DND-41 (cell line): ENCODE measurements around the gene RNF213.
"Not testable (repeated sequence)": the region's sequence is repeated elsewhere in the genome, so short reads cannot be mapped to it uniquely, and the experiment has no call there.

ENCODE experiments used
- ATAC-seq: fragments of 200-7000 bp; cut with Tn5 transposase; 3 replicates; pipeline ENCODE4 v1.9.1; 2021; ENCODE audit warnings: low read depth; ENCODE audit not compliant: insufficient read depth
- DNase-seq: peaks from one replicate; pipeline ENCODE4 v3.0.0-alpha.2; 2020
- H2AFZ ChIP-seq: 2 replicates; pipeline ENCODE4 v1.6.0; 2012; ENCODE audit warnings: low read depth, low read length
- H3K27ac ChIP-seq: 2 replicates; pipeline ENCODE4 v1.5.1; 2012; ENCODE audit warnings: low read length, inconsistent platforms
- H3K27me3 ChIP-seq: fragments of 200-600 bp; sonication (generic); 2 replicates; pipeline ENCODE4 v1.6.0; 2012; ENCODE audit warnings: low read length, mild to moderate bottlenecking, inconsistent platforms; ENCODE audit not compliant: insufficient read depth, poor library complexity
- H3K36me3 ChIP-seq: 2 replicates; pipeline ENCODE4 v1.5.1; 2012; ENCODE audit warnings: low read length, inconsistent platforms; ENCODE audit not compliant: insufficient read depth
- H3K4me1 ChIP-seq: 2 replicates; pipeline ENCODE4 v1.5.1; 2012; ENCODE audit warnings: mild to moderate bottlenecking, low read length; ENCODE audit not compliant: insufficient read depth
- H3K4me2 ChIP-seq: 2 replicates; pipeline ENCODE4 v1.6.0; 2012; ENCODE audit warnings: mild to moderate bottlenecking, moderate library complexity, low read length, inconsistent platforms; ENCODE audit not compliant: insufficient read depth
- H3K4me3 ChIP-seq, 2 experiments: fragments of 200-600 bp in 1 of 2; shearing (Covaris generic) in 1 of 2; 2 replicates each; pipeline ENCODE4 v1.5.1; 2012 to 2016; ENCODE audit warnings: inconsistent platforms in 2 of 2, low read length in 2 of 2, mild to moderate bottlenecking in 2 of 2, low read depth in 1 of 2, moderate library complexity in 1 of 2
- H3K79me2 ChIP-seq: 2 replicates; pipeline ENCODE4 v1.6.0; 2012; ENCODE audit warnings: low read length, inconsistent platforms; ENCODE audit not compliant: insufficient read depth
- H3K9ac ChIP-seq: 2 replicates; pipeline ENCODE4 v1.6.0; 2012; ENCODE audit warnings: low read depth, mild to moderate bottlenecking, inconsistent platforms, low read length, moderate library complexity
- H3K9me3 ChIP-seq: 2 replicates; pipeline ENCODE4 v1.5.1; 2012; ENCODE audit warnings: low read length, moderate library complexity, mild to moderate bottlenecking, inconsistent platforms; ENCODE audit not compliant: insufficient read depth, severe bottlenecking
- H4K20me1 ChIP-seq: 2 replicates; pipeline ENCODE4 v1.6.0; 2012; ENCODE audit warnings: low read length; ENCODE audit not compliant: insufficient read depth
- EZH2 ChIP-seq: IDR thresholded peaks from 3 replicates; pipeline ENCODE4 v1.6.1; 2012; ENCODE audit warnings: borderline replicate concordance, low read depth, mild to moderate bottlenecking, moderate library complexity, low read length, inconsistent platforms; ENCODE audit not compliant: severe bottlenecking
- TF ChIP-seq, protein P1 (sequence below): IDR thresholded peaks from 2 replicates; pipeline ENCODE4 v1.5.1; 2012; ENCODE audit warnings: borderline replicate concordance, low read length, moderate library complexity, mild to moderate bottlenecking; ENCODE audit not compliant: poor library complexity, severe bottlenecking; ENCODE audit errors: extremely low read depth

The RNF213 gene

DNA sequence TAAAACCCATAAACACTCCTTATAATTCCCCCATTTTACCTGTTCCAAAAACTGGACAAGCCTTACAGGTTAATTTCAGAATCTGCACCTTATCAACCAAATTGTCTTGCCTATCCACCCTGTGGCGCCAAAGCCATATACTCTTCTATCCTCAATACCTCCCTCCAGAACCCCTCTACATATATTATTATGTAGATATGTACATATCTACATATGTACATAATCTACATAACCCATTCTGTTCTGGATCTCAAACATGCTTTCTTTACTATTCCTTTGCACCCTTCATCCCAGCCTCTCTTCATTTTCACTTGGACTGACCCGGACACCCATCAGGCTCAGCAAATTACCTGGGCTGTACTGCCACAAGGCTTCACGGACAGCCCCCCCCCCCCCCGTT lies 142.3 kb downstream of the RNF213 start:
- Histone ChIP-seq H3K4me2 (no peak overlapping the region), H3K4me1 (0 out of 2 replicates have a peak, but pooled peaks cover 2% of the 10 kb centered on the region), H3K9me3 (no peaks in the 10 kb centered on the region), H2AFZ (no peak overlapping the region), H3K4me3 (no peak overlapping the region), H4K20me1 (no peaks in the 10 kb centered on the region), H3K79me2 (no peaks in the 10 kb centered on the region), H3K9ac (no peak overlapping the region), H3K27ac (no peak overlapping the region), H3K27me3 (peaks cover 5% of the 10 kb centered on the region), H3K36me3 (no peaks in the 10 kb centered on the region)
- ATAC-seq (no peak), DNase-seq (no peak)
- no peak for TF ChIP-seq EZH2

DNA sequence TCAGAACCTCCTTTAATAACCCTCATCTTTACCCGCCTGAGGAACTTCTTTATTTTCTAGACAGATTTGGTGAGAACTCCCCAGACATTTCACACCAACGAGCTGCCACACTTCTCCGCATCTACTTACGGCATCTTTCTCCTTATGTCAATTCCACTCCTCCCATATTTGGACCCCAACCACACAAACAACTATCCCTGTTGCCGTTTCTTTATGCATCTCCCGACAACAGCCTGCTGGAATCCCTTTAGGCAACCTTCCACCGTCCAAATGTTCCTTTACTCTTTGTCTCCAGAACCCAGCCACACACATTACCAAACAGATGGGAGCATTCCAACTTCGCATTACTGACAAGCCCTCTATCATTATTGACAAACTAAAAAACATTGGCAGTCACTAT lies 145.5 kb downstream of the RNF213 start:
- no peak overlapping the region for H3K4me2 ChIP-seq
- H3K4me3 ChIP-seq, result no peak overlapping the region
- H3K9ac ChIP-seq, result no peak overlapping the region
- H2AFZ ChIP-seq, result no peak overlapping the region
- H3K9me3 ChIP-seq, result no peaks in the 10 kb centered on the region
- H3K27ac ChIP-seq, result no peak overlapping the region
- TF ChIP-seq, protein P1, sequence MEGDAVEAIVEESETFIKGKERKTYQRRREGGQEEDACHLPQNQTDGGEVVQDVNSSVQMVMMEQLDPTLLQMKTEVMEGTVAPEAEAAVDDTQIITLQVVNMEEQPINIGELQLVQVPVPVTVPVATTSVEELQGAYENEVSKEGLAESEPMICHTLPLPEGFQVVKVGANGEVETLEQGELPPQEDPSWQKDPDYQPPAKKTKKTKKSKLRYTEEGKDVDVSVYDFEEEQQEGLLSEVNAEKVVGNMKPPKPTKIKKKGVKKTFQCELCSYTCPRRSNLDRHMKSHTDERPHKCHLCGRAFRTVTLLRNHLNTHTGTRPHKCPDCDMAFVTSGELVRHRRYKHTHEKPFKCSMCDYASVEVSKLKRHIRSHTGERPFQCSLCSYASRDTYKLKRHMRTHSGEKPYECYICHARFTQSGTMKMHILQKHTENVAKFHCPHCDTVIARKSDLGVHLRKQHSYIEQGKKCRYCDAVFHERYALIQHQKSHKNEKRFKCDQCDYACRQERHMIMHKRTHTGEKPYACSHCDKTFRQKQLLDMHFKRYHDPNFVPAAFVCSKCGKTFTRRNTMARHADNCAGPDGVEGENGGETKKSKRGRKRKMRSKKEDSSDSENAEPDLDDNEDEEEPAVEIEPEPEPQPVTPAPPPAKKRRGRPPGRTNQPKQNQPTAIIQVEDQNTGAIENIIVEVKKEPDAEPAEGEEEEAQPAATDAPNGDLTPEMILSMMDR, result no peak
- no peak for TF ChIP-seq EZH2
- H3K79me2 ChIP-seq, result no peaks in the 10 kb centered on the region
- peaks cover 8% of the 10 kb centered on the region for H3K27me3 ChIP-seq
- H3K36me3 ChIP-seq, result no peaks in the 10 kb centered on the region
- H4K20me1 ChIP-seq, result no peaks in the 10 kb centered on the region
- DNase-seq (no peak), ATAC-seq (no peak)
- H3K4me1 ChIP-seq, result no peaks in the 10 kb centered on the region

DNA sequence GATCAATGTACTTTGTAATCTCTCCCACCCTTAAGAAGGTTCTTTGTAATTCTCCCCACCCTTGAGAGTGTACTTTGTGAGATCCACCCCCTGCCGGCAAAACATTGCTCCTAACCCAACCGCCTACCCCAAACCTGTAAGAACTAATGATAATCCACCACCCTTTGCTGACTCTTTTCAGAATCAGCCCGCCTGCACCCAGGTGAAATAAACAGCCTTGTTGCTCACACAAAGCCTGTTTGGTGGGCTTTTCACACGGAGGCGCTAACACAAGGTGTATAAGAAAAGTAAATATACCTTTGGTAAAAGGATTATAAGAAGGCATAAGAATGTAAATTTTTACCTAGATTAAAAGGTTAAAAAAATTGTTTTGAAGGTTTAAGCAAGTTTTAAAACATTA lies 147.3 kb downstream of the RNF213 start:
- H3K79me2 ChIP-seq, H3K36me3 ChIP-seq, H3K9me3 ChIP-seq, DNase-seq, ATAC-seq, H4K20me1 ChIP-seq, H3K4me3 ChIP-seq, H2AFZ ChIP-seq, H3K4me1 ChIP-seq, H3K27ac ChIP-seq, H3K4me2 ChIP-seq, H3K9ac ChIP-seq, H3K27me3 ChIP-seq: not testable (repeated sequence)

DNA sequence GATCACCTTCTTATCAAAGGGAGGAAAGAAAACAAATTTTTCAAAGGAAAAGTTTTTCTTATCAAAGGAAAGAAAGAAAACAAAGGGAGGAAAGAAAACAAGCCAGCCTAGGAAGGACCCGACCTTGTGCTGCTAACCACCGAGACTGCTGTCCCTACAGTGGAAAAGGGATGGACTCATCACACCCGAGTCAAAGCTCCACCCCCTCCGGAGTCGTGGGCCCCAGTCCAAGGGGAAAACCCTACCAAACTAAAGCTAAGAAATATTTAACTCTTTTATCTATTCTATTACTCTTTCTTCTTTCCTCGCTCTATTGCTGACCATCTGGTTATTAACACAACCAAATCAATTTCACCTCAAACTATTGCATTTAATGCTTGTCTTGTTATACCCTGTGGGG lies 148.2 kb downstream of the RNF213 start:
- TF ChIP-seq, protein P1, result no peak
- TF ChIP-seq EZH2, result no peak
- Histone ChIP-seq H3K9me3 (no peaks in the 10 kb centered on the region), H3K79me2 (no peaks in the 10 kb centered on the region), H3K4me1 (peaks cover under 1% of the 10 kb centered on the region; the same call in 1 of the 2 replicates), H3K9ac (no peak overlapping the region), H3K4me2 (no peak overlapping the region), H3K36me3 (no peaks in the 10 kb centered on the region), H2AFZ (no peak overlapping the region), H3K4me3 (no peak overlapping the region), H3K27ac (no peak overlapping the region), H4K20me1 (no peaks in the 10 kb centered on the region), H3K27me3 (peaks cover 8% of the 10 kb centered on the region)
- no peak for ATAC-seq
- no peak for DNase-seq

DNA sequence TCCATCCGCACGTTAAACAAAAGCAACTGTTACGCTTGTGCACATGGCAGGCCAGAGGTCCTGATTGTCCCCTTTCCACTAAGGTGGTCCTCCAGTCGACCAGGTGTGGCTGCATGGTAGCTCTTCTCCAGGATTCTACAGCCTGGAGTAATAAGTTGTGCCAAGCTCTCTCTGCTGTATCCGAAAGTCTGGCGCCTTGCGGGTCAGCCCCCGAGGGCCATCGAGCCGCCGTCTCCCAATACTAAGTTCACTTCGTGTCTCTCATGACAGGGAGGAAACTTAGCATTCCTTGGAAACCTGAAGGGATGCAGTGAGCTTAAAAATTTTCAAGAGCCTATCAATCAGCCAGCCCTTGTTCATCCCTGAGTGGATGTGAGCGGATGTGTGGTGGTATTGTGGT lies 149.0 kb downstream of the RNF213 start:
- peaks cover 10% of the 10 kb centered on the region for H3K27me3 ChIP-seq
- H3K79me2 ChIP-seq, result no peaks in the 10 kb centered on the region
- no peaks in the 10 kb centered on the region for H3K36me3 ChIP-seq
- no peak overlapping the region for H3K27ac ChIP-seq
- H3K4me1 ChIP-seq, result peaks cover 8% of the 10 kb centered on the region
- DNase-seq (no peak), ATAC-seq (no peak)
- H3K4me2 ChIP-seq, result no peak overlapping the region
- no peaks in the 10 kb centered on the region for H3K9me3 ChIP-seq
- H3K9ac ChIP-seq, result no peak overlapping the region
- no peak for TF ChIP-seq EZH2
- H4K20me1 ChIP-seq, result no peaks in the 10 kb centered on the region
- H3K4me3 ChIP-seq, result no peak overlapping the region
- no peak overlapping the region for H2AFZ ChIP-seq

DNA sequence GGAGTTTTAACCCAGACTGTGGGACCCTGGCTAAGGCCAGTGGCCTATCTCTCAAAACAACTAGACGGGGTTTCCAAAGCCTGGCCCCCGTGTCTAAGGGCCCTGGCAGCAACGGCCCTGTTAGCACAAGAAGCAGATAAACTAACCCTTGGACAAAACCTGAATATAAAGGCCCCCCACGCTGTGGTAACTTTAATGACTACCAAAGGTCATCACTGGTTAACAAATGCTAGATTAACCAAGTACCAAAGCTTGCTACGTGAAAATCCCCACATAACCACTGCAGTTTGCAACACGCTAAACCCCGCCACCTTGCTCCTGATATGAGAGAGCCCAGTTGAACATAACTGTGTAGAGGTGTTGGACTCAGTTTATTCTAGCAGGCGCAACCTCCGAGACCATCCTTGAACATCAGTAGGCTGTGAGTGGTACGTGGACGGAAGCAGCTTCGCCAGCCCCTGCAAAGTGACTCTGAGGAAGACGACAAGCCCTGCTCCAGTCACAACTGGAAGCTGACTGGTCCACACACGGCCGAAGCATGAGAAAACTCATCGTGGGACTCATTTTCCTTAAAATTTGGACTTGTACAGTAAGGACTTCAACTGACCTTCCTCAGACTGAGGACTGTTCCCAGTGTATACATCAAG lies 149.9 kb downstream of the RNF213 start:
- H3K4me2 ChIP-seq, H3K79me2 ChIP-seq, H3K27ac ChIP-seq, H3K4me3 ChIP-seq, H3K9me3 ChIP-seq, ATAC-seq, DNase-seq, H4K20me1 ChIP-seq, H3K27me3 ChIP-seq, H3K36me3 ChIP-seq, H3K9ac ChIP-seq, H2AFZ ChIP-seq: not testable (repeated sequence)
- H3K4me1 ChIP-seq, result peaks cover 12% of the 10 kb centered on the region
